ENCODE results near the gene DCHS2.

Gene DCHS2

GRCh38 chr4:154254999-154255398, 236.6 kb downstream of the DCHS2 start:
- no peak for TF ChIP-seq CTCF (IDR thresholded peaks at IDR 0.05; ENCODE audit: poor library complexity, severe bottlenecking)
- no peaks in the 10 kb centered on the region for H3K36me3 ChIP-seq (ENCODE audit: low read depth)
- DNase-seq (ENCODE audit: low spot score) (no peak), ATAC-seq (ENCODE audit: low read depth) (no peak)
- H3K4me1 ChIP-seq (ENCODE audit: insufficient read depth, poor library complexity, severe bottlenecking), result no peaks in the 10 kb centered on the region
- H3K4me3 ChIP-seq (ENCODE audit: severe bottlenecking), result no peak overlapping the region
- no peaks in the 10 kb centered on the region for H3K27me3 ChIP-seq (ENCODE audit: insufficient read depth, poor library complexity, severe bottlenecking)
- H3K27ac ChIP-seq (ENCODE audit: poor library complexity, severe bottlenecking), result no peak overlapping the region
- H3K9me3 ChIP-seq (ENCODE audit: severe bottlenecking), result no peaks in the 10 kb centered on the region

- no peaks in the 10 kb centered on the region for H3K4me1 ChIP-seq (ENCODE audit: insufficient read depth, poor library complexity, severe bottlenecking)
- no peak overlapping the region for H3K4me3 ChIP-seq (ENCODE audit: severe bottlenecking)
- TF ChIP-seq CTCF (IDR thresholded peaks at IDR 0.05; ENCODE audit: poor library complexity, severe bottlenecking), result no peak
- H3K27me3 ChIP-seq (ENCODE audit: insufficient read depth, poor library complexity, severe bottlenecking), result no peaks in the 10 kb centered on the region
- no peak for DNase-seq (ENCODE audit: low spot score)
- no peaks in the 10 kb centered on the region for H3K36me3 ChIP-seq (ENCODE audit: low read depth)
- H3K9me3 ChIP-seq (ENCODE audit: severe bottlenecking), result no peaks in the 10 kb centered on the region
- H3K27ac ChIP-seq (ENCODE audit: poor library complexity, severe bottlenecking), result no peak overlapping the region
- no peak for ATAC-seq (ENCODE audit: low read depth)
These were observed 257.0 kb downstream of the DCHS2 start for GRCh38 chr4:154234576-154234975.

- H3K36me3 ChIP-seq (ENCODE audit: low read depth), result no peaks in the 10 kb centered on the region
- TF ChIP-seq CTCF (IDR thresholded peaks at IDR 0.05; ENCODE audit: poor library complexity, severe bottlenecking), result no peak
- H3K27me3 ChIP-seq (ENCODE audit: insufficient read depth, poor library complexity, severe bottlenecking), result no peaks in the 10 kb centered on the region
- H3K27ac ChIP-seq (ENCODE audit: poor library complexity, severe bottlenecking), result no peak overlapping the region
- no peaks in the 10 kb centered on the region for H3K4me1 ChIP-seq (ENCODE audit: insufficient read depth, poor library complexity, severe bottlenecking)
- no peak overlapping the region for H3K4me3 ChIP-seq (ENCODE audit: severe bottlenecking)
- no peak for ATAC-seq (ENCODE audit: low read depth)
- no peaks in the 10 kb centered on the region for H3K9me3 ChIP-seq (ENCODE audit: severe bottlenecking)
- no peak for DNase-seq (ENCODE audit: low spot score)
These were observed 259.7 kb downstream of the DCHS2 start for GRCh38 chr4:154231806-154232478.

GRCh38 chr4:154230723-154231122, 260.9 kb downstream of the DCHS2 start:
- H3K9me3 ChIP-seq (ENCODE audit: severe bottlenecking), result no peaks in the 10 kb centered on the region
- H3K27ac ChIP-seq (ENCODE audit: poor library complexity, severe bottlenecking), result no peak overlapping the region
- H3K4me3 ChIP-seq (ENCODE audit: severe bottlenecking), result no peak overlapping the region
- ATAC-seq (ENCODE audit: low read depth) (no peak), DNase-seq (ENCODE audit: low spot score) (no peak)
- H3K4me1 ChIP-seq (ENCODE audit: insufficient read depth, poor library complexity, severe bottlenecking), result no peaks in the 10 kb centered on the region
- H3K36me3 ChIP-seq (ENCODE audit: low read depth), result no peaks in the 10 kb centered on the region
- no peaks in the 10 kb centered on the region for H3K27me3 ChIP-seq (ENCODE audit: insufficient read depth, poor library complexity, severe bottlenecking)
- no peak for TF ChIP-seq CTCF (IDR thresholded peaks at IDR 0.05; ENCODE audit: poor library complexity, severe bottlenecking)

GRCh38 chr4:154230091-154230490, 261.5 kb downstream of the DCHS2 start:
- no peaks in the 10 kb centered on the region for H3K4me1 ChIP-seq (ENCODE audit: insufficient read depth, poor library complexity, severe bottlenecking)
- no peaks in the 10 kb centered on the region for H3K27me3 ChIP-seq (ENCODE audit: insufficient read depth, poor library complexity, severe bottlenecking)
- no peaks in the 10 kb centered on the region for H3K36me3 ChIP-seq (ENCODE audit: low read depth)
- H3K27ac ChIP-seq (ENCODE audit: poor library complexity, severe bottlenecking), result no peak overlapping the region
- no peak overlapping the region for H3K4me3 ChIP-seq (ENCODE audit: severe bottlenecking)
- H3K9me3 ChIP-seq (ENCODE audit: severe bottlenecking), result no peaks in the 10 kb centered on the region
- DNase-seq (ENCODE audit: low spot score), result no peak
- no peak for ATAC-seq (ENCODE audit: low read depth)
- TF ChIP-seq CTCF (IDR thresholded peaks at IDR 0.05; ENCODE audit: poor library complexity, severe bottlenecking), result no peak

Data from RWPE2 (cell line).